HG03039 (cell line): Measurements from ENCODE around the gene COL20A1.

Experiments
- ATAC-seq: cut with Tn5 transposase; IDR thresholded peaks from one replicate; pipeline ENCODE4 v1.9.1; 2021; ENCODE audit warnings: mild to moderate bottlenecking, moderate library complexity; ENCODE audit not compliant: unreplicated experiment

COL20A1 gene

GRCh38 chr20:63359164-63359934 lies 66.4 kb downstream of the COL20A1 start:
- ATAC-seq, result no peak

DNA sequence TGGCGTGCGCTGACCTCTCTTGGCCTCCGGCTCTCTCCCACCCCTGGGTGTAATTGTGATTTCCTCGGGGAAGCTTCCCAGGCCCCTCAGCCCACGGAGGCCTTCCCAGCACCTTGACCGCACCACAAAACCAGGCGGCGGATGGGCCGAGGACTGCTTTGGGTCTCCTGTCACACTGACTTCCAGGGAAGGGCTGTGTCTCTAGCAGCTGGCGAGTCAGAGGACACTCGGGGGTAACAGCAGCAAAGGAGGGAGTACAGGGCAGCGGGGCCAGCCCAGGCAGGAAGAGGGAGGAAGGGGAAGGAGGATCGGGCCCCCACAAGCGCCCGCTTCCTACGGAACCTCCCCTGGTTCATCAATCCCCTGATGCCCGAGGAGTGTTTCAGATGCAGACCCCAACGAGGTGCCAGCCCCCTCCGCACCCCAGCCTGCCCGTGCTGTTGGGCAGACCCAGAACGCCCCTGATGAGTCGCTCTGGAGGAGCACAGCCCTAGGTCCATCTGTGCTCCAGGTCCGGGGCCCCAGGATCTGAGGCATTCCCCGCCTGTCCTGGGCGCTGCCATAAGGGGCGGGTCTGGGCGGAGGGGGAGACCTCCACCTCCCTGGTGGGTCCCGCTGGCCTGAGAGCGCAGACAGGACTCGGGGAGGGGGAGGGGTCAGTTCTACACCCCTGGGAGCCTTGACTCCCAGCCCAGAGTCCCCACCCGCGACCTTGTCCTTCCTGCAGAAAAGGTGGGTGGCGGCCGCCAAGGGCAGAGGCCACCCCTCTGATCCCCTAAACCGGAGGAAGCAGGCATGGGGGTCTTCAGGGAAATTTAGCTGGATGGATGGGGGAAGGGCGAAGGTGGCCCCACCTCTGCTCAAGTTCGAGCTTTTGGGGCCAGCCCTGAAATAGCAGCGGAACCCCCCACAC lies 67.2 kb downstream of the COL20A1 start:
- ATAC-seq, result no peak

- no peak for ATAC-seq
Measured at GRCh38 chr20:63360850-63361518, 68.0 kb downstream of the COL20A1 start, which contains the start of gene CHRNA4. TSS of gene CHRNA4 (minus strand) at chr20:63361349. CDS start at chr20:63361165, 184 bp downstream.

DNA sequence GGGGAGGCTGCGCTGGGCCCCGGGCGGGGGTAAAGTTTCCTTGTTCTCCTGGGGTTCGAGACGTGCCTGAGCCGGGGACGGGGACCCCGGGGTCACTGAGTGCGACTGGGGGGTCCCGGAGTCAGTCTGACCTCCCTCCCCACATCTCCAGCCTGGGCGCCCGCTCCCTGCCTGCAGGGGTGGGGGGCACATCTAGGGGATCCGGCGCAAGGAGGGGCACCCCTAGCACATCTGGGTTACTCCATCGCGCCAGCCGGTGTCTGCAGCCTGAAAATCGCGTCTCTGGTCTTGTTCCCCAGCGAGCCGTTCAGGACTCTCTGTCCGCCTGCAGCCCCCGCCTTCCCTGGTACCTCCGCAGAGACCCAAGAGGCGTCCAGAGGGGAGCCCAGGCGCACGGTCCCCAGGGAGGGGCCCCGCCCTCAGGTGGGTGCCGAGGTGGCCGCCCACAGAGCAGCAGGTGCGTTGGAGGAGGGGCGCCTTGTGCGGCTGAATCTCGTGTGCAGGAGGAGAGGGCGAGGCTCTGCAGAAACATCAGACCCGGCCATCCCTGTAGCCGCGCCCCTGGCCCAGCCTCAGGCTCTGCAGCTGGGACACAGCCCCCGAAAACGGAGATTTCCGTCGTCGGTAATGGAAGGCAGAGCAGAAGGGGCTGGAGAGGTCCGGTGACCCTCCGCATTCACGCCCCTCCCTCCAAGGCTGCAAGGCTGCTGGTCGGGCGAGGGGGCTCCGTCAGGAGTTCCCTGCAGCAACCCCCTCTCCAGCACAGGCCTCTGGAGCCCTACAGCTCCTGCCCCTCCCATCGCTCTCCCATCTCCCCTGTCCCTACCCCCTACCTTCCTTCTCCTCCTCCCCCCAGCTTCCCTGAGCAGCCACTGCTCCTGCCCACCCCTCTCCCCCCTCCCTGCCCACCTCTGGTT lies 68.8 kb downstream of the COL20A1 start:
- no peak for ATAC-seq

DNA sequence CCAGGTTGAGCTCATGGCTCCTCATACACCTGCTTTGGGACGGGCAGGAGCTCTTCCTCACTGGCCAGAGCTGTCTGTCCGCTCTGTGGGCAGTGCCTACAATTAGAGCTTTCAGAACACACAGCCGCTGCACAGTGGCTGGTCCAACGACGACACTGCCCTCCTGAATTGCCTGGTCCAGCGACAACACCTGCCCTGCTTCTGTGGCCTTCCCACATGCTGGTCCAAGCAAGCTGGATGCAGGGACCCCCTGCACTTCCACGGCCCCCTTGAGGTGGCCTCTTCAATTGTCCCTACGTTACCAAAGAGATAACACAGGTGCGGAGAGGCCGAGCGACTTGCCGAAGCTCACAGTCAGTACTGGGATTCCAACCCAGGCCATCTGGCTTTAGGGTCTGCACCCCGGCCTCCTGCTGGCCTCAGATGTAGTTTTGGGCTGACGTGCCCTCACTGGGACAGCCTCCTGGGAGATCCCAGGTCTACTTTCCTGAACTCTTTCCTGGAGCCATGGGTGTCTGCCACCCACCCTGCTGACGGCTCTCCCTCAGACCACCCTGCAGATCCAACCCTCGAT lies 69.5 kb downstream of the COL20A1 start:
- no peak for ATAC-seq

DNA sequence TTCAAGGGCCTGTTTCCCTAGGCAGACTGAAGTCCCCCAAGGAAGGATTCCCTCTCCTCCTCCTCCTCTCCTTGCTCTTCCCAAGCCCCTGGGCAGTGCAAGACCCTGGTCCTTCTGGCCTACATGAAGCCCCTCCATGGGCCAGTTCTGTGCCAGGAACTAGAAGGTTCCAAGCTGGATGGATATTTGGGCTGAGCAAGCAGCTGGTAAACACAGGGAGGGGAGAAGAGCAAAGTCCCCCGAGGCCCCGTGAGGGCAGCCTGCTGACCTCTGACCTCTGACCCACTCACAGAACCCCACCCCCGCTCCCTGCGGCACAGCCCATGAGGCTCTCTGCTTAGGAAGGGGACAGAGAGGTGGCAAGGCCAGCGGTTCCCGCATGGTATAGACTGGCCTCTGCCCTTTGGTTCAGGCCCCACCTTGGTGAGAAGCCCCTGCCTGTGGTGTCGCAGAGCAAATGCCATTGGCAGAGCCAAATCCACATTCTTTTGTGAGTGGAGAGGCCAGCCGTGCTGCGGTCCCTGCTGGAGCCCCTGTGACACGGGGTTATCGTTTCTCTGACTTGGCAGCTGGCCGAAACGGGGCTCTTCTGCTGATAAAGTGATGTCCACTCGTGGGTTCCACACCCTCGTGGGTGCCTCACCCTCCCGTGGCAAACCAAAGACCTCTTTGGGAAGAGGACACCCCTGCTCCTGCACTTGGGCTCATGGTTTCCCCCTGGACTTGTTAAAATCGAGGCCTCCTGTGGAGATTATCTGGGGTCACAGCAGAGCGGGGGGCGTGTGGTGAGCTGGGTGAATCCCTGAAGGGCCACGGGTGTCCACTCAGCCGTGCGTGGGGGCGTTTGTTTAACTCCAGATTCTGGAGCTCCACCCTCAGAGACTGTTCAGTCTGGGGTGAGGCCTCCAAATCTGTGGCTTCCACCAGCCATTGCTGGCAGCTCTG lies 70.3 kb downstream of the COL20A1 start:
- no peak for ATAC-seq

DNA sequence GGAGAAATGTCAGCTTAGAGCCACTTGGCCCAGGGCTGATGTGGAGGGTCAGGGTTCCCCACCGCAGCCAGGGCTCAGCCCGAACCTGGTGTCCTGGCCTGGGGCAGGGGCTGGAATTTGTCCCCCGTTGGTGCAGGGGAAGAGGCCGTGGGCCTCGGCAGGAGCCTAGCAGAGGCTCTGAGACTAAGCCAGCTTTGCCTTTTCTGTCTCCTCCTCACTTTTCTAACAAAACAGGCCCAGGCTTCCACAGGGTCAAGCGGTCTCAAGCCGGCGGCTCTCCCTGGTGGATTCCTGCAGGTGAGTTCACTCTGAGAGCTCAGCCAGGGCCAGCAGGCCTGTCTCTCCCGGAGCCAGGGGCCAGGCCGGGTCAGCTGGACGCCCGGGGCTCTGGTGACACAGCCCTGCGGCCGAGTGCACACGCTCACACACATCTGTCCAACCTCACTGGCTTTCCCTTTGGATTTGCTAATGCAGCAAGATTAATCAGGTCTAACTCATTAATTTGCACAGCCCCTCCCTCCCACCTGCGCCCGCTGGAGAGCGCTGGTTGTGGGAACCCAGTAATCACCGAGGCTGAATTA lies 71.1 kb downstream of the COL20A1 start:
- no peak for ATAC-seq

- no peak for ATAC-seq
Measured at GRCh38 chr20:63364801-63365585, 72.0 kb downstream of the COL20A1 start.

DNA sequence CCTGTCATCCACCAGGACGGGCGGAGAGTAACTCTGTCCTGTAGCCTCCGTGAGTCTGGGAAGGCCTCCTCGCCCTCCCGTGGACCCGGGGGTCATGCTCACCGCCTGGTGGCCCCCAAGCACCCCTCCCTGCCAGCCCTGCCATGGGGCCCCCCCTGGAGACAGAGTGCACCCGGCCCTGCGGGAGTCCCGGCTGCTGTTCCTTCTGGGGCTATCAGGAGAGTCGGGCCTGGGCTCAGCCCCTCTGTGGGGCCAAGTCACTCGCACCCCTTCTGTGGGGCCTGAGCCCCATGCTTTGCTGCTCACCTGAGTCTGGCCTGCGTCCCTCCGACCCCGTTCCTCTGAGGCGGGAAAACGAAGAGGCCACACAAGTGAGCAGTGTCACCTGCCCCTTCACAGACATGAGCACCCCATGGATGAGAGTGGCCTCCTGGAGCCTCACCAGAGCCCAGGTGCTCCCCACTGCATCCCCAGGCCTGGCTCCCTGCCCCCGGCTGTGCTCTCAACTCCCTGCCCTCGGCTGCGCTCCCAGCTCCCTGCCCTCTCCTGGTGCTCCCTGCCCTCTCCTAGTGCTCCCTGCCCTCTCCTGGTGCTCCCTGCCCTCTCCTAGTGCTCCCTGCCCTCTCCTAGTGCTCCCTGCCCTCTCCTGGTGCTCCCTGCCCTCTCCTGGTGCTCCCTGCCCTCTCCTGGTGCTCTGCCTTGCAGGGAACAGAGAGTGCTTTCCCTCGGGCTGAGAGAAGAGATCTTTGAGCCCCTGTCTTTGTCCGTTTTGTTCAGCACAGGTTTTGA lies 72.8 kb downstream of the COL20A1 start:
- no peak for ATAC-seq

GRCh38 chr20:63366390-63367365 lies 73.7 kb downstream of the COL20A1 start:
- no peak for ATAC-seq

GRCh38 chr20:63367446-63368055 lies 74.6 kb downstream of the COL20A1 start:
- ATAC-seq, result no peak

- ATAC-seq, result no peak
Measured at GRCh38 chr20:63368151-63368550, 75.2 kb downstream of the COL20A1 start.

GRCh38 chr20:63369024-63369530 lies 76.1 kb downstream of the COL20A1 start:
- ATAC-seq, result no peak

DNA sequence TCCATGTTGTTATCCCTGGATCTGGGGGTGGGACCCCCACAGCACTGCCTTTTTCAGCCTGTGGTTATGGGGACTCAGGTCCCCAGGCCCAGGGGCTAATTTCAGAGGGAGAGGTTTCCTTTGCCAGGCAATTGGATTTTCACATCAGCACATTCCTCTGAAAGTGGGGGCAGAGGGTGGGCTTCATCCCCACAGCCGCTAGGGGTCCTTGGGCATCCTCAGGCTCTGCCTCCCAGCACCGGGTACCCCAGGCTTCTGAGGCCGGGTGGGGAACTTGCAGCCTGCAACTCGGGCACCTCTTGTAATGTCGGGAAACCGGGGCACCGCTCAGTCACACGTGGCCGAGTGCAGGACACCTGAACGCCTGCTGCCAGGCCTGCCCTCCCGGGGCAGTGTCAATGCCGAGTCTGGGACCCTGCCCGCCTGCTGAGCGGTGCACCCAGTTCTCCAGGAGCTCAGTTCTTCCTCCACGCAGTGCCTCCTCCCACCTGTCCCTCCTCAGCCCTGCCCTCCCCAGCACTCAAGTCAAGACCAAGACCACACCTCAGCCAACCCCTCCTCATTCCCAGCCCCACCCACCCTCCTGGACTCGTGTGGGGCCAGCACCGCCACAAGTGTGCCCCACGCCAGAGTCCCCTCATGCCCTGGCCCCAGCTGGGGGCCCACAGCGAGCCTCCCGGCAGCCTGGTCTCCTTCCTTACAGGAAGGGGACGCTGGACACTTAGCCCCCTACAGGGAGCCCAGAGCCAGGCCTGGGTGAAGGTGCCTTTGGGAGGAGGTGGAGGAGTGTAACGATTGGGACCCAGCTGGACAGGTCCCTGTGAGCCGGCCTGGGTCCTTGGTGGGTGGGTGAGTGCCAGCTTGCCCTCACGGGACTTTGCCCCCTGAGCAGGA lies 77.0 kb downstream of the COL20A1 start:
- no peak for ATAC-seq
